HCT116 (cell line): ENCODE results near the gene CBFA2T2. TPM values are rescaled to one million over a fixed set of nuclear protein-coding genes. Genes with fewer than 3 reads are reported as not detected.

Experiments used
- ATAC-seq: fragments of 200-7000 bp; cut with Tn5 transposase; 2 replicates; pipeline ENCODE4 v1.9.1; 2020; ENCODE audit warnings: mild to moderate bottlenecking, moderate library complexity
- BruUV-seq: library from RNA; stranded (reverse); fragments of 400-500 nt; replicated peaks from 2 replicates; lab custom pipeline; 2021; lab: Mats Ljungman, UMichigan
- CTCF ChIA-PET: fragments of 300-600 bp; sonication (Branson Sonifier 250); formaldehyde crosslinking; loops from one replicate; lab custom pipeline; 2021; ENCODE audit warnings: antibody characterized with exemption; lab: Charles Lee
- POLR2A ChIA-PET: fragments of 300-600, 350-600 bp; sonication (Branson Sonifier 250); formaldehyde crosslinking; loops from one replicate; lab custom pipeline; 2021; ENCODE audit warnings: antibody characterized with exemption; lab: Charles Lee
- RAD21 ChIA-PET, 2 experiments: fragments of 300-600 bp; sonication (Branson Sonifier 250); formaldehyde crosslinking; loops; one replicate each; lab custom pipeline; 2023; ENCODE audit warnings: low total read pairs in 2 of 2; ENCODE audit not compliant: uncharacterized antibody in 2 of 2, unreplicated experiment in 2 of 2, low non-redundant PET in 1 of 2; lab: Charles Lee
- DNase-seq: peaks from one replicate; pipeline ENCODE4 v3.0.0-alpha.2; 2010; ENCODE audit warnings: low read depth, low spot score
- H2AFZ ChIP-seq: fragments of 200-600 bp; shearing (Covaris generic), sonication (generic); 2 replicates; pipeline ENCODE4 v1.6.1; 2017; ENCODE audit warnings: low read depth, mixed run types, mixed read lengths, antibody characterized with exemption, low read length; ENCODE audit not compliant: poor library complexity, severe bottlenecking
- H3K27ac ChIP-seq: 2 replicates; pipeline ENCODE4 v1.5.1; 2012; ENCODE audit warnings: low read depth, low read length
- H3K27me3 ChIP-seq: fragments of 200-600 bp; sonication (generic); 2 replicates; pipeline ENCODE4 v1.6.1; 2016; ENCODE audit warnings: mixed run types, low read length, mixed read lengths; ENCODE audit not compliant: insufficient read depth
- H3K36me3 ChIP-seq, 2 experiments: fragments of 200-500 bp in 1 of 2; fragments of 200-600 bp in 1 of 2; sonication (Bioruptor generic) in 1 of 2; sonication (generic) in 1 of 2; 2 replicates each; pipeline versions ENCODE4 v1.5.1 to v1.6.1; 2014 to 2016; ENCODE audit warnings: low read length in 2 of 2, inconsistent platforms in 1 of 2, mixed read lengths in 1 of 2, mixed run types in 1 of 2; ENCODE audit not compliant: insufficient read depth in 2 of 2, control insufficient read depth in 1 of 2
- H3K4me1 ChIP-seq, 2 experiments: fragments of 200-600 bp in 1 of 2; sonication (generic) in 1 of 2; 2 replicates each; pipeline versions ENCODE4 v1.5.1 to v1.6.1; 2012 to 2017; ENCODE audit warnings: low read length in 2 of 2, inconsistent platforms in 1 of 2, mild to moderate bottlenecking in 1 of 2, mixed read lengths in 1 of 2, mixed run types in 1 of 2, moderate library complexity in 1 of 2; ENCODE audit not compliant: insufficient read depth in 2 of 2, control insufficient read depth in 1 of 2
- H3K4me2 ChIP-seq: fragments of 200-600 bp; sonication (generic); 2 replicates; pipeline ENCODE4 v1.6.1; 2017; ENCODE audit warnings: mixed run types, low read length, mixed read lengths
- H3K4me3 ChIP-seq, 2 experiments: fragments of 200-600 bp in 1 of 2; sonication (generic) in 1 of 2; replicated peaks in 1 of 2; 2 replicates each; pipeline ENCODE4 v1.5.1; 2011 to 2016; ENCODE audit warnings: low read length in 2 of 2, control low read depth in 1 of 2, low read depth in 1 of 2, mild to moderate bottlenecking in 1 of 2, mixed read lengths in 1 of 2, mixed run types in 1 of 2
- H3K79me2 ChIP-seq: fragments of 200-600 bp; sonication (generic); 2 replicates; pipeline ENCODE4 v1.6.1; 2017; ENCODE audit warnings: mild to moderate bottlenecking, mixed run types, low read length, moderate library complexity, mixed read lengths; ENCODE audit not compliant: insufficient read depth
- H3K9ac ChIP-seq: fragments of 200-600 bp; sonication (generic); 2 replicates; pipeline ENCODE4 v1.6.1; 2016; ENCODE audit warnings: low read length, mixed read lengths
- H3K9me2 ChIP-seq: fragments of 200-600 bp; sonication (generic), shearing (Covaris generic); 2 replicates; pipeline ENCODE4 v1.6.1; 2017; ENCODE audit warnings: mixed run types, mild to moderate bottlenecking, moderate library complexity; ENCODE audit not compliant: insufficient read depth
- H3K9me3 ChIP-seq, 2 experiments: fragments of 200-500 bp in 1 of 2; fragments of 200-600 bp in 1 of 2; sonication (Bioruptor generic) in 1 of 2; sonication (generic) in 1 of 2; 2 replicates each; pipeline ENCODE4 v1.6.1; 2014 to 2017; ENCODE audit warnings: low read length in 2 of 2, mixed read lengths in 2 of 2, inconsistent platforms in 1 of 2, low read depth in 1 of 2, mild to moderate bottlenecking in 1 of 2, mixed run types in 1 of 2, moderate library complexity in 1 of 2; ENCODE audit not compliant: control insufficient read depth in 1 of 2, insufficient read depth in 1 of 2
- H4K20me1 ChIP-seq: fragments of 200-600 bp; sonication (generic), shearing (Covaris generic); 2 replicates; pipeline ENCODE4 v1.6.1; 2017; ENCODE audit warnings: mixed run types, mild to moderate bottlenecking, moderate library complexity; ENCODE audit not compliant: insufficient read depth
- CBX3 ChIP-seq: IDR thresholded peaks from 2 replicates; pipeline ENCODE4 v1.6.1; 2012; ENCODE audit warnings: low read depth
- EGR1 ChIP-seq: IDR thresholded peaks from 2 replicates; pipeline ENCODE4 v1.6.1; 2012; ENCODE audit warnings: low read depth
- ELF1 ChIP-seq: IDR thresholded peaks from 2 replicates; pipeline ENCODE4 v1.6.1; 2012; ENCODE audit warnings: low read depth, borderline replicate concordance
- EZH2 ChIP-seq: fragments of 200-600 bp; sonication (generic); IDR thresholded peaks from 2 replicates; pipeline ENCODE4 v1.6.1; 2017; ENCODE audit warnings: antibody characterized with exemption, mixed run types
- FOSL1 ChIP-seq: IDR thresholded peaks from 2 replicates; pipeline ENCODE4 v1.6.1; 2012; ENCODE audit warnings: low read depth
- JUND ChIP-seq: IDR thresholded peaks from 2 replicates; pipeline ENCODE4 v1.6.1; 2012
- POLR2AphosphoS5 ChIP-seq: IDR thresholded peaks from 2 replicates; pipeline ENCODE4 v1.6.1; 2011; ENCODE audit warnings: mild to moderate bottlenecking, low read depth, low read length, moderate library complexity
- SRF ChIP-seq: IDR thresholded peaks from 2 replicates; pipeline ENCODE4 v1.6.1; 2012; ENCODE audit warnings: low read depth
- TCF7L2 ChIP-seq: IDR thresholded peaks from 2 replicates; pipeline ENCODE4 v1.7.0; 2011; ENCODE audit warnings: borderline replicate concordance, inconsistent platforms; ENCODE audit not compliant: insufficient read depth, insufficient read length; ENCODE audit errors: extremely low read depth
- YY1 ChIP-seq: IDR thresholded peaks from 2 replicates; pipeline ENCODE4 v1.6.1; 2011; ENCODE audit warnings: low read length, low read depth, moderate library complexity, mild to moderate bottlenecking; ENCODE audit not compliant: insufficient replicate concordance; ENCODE audit errors: extremely low read depth
- ZFX ChIP-seq: fragments of 450-650 bp; IDR thresholded peaks from 2 replicates; pipeline ENCODE4 v1.6.1; 2017
- ZNF274 ChIP-seq: fragments of 200-500 bp; sonication (Bioruptor generic); IDR thresholded peaks from 2 replicates; pipeline ENCODE4 v1.6.1; 2014; ENCODE audit warnings: mild to moderate bottlenecking, low read depth, low read length, inconsistent platforms
- intact Hi-C: fragments of 100-400 bp; cut with micrococcal nuclease; formaldehyde crosslinking; loops from 2 replicates; pipeline ENCODE4 v1.10.0; 2022
- total RNA-seq: library from RNA; stranded (reverse); gene quantifications from one replicate; pipeline ENCODE4 v1.2.1, GENCODE V29; 2021; ENCODE audit not compliant: unreplicated experiment
- TF ChIP-seq, protein P1 (sequence below), 3 experiments: fragments of 200-600 bp in 1 of 3; sonication (generic) in 1 of 3; IDR thresholded peaks in 2 of 3; conservative IDR thresholded peaks in 1 of 3; 2 replicates each; pipeline ENCODE4 v1.5.1; 2012 to 2017; ENCODE audit warnings: low read depth in 2 of 3, low read length in 2 of 3, antibody characterized with exemption in 1 of 3, borderline replicate concordance in 1 of 3, control low read depth in 1 of 3, mild to moderate bottlenecking in 1 of 3, mixed read lengths in 1 of 3, mixed run types in 1 of 3, moderate library complexity in 1 of 3; ENCODE audit not compliant: insufficient read depth in 1 of 3
- TF ChIP-seq, protein P2 (sequence below): IDR thresholded peaks from 2 replicates; pipeline ENCODE4 v1.6.1; 2011; ENCODE audit warnings: mild to moderate bottlenecking, low read length, moderate library complexity; ENCODE audit not compliant: insufficient replicate concordance; ENCODE audit errors: extremely low read depth

CBFA2T2 gene
- total RNA-seq, 1 experiment from 2014 or later: 8.0 TPM

DNA sequence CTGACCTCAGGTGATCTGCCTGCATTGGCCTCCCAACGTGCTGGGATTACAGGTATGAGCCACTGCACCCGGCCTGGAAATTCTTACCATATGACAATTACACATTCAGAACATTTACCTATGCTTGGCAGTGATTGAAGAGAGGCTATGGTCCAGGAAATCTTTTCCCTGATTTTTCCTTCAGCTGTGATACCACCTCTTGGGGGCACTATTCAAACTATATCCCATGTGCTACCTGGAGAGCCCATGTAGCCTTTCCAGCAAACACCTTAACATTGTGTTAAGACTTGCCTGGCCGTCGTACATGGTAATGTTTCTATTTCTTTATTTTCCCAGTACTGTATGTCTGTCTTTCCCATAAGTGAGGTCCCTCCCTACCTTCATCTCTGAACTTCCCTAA is 110.5 kb downstream of the CBFA2T2 start:
- no peak overlapping the region for H3K9ac ChIP-seq
- no peaks in the 10 kb centered on the region for H4K20me1 ChIP-seq
- ATAC-seq: no peak
- TF ChIP-seq JUND: no peak
- TF ChIP-seq, protein P1, sequence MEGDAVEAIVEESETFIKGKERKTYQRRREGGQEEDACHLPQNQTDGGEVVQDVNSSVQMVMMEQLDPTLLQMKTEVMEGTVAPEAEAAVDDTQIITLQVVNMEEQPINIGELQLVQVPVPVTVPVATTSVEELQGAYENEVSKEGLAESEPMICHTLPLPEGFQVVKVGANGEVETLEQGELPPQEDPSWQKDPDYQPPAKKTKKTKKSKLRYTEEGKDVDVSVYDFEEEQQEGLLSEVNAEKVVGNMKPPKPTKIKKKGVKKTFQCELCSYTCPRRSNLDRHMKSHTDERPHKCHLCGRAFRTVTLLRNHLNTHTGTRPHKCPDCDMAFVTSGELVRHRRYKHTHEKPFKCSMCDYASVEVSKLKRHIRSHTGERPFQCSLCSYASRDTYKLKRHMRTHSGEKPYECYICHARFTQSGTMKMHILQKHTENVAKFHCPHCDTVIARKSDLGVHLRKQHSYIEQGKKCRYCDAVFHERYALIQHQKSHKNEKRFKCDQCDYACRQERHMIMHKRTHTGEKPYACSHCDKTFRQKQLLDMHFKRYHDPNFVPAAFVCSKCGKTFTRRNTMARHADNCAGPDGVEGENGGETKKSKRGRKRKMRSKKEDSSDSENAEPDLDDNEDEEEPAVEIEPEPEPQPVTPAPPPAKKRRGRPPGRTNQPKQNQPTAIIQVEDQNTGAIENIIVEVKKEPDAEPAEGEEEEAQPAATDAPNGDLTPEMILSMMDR (IDR thresholded peaks at IDR 0.05 in 2 of 3, conservative IDR thresholded peaks at IDR 0.05 in 1 of 3; ENCODE audit: borderline replicate concordance in 1 of 3, insufficient read depth in 1 of 3, low read depth in 2 of 3, low read length in 2 of 3): peak in 2 of 3 experiments; percentile 10 to 14; a peak in 1 of 6 replicates
- no peak for TF ChIP-seq SRF
- no peak for TF ChIP-seq ZFX
- TF ChIP-seq ELF1: no peak
- no peak for TF ChIP-seq EGR1
- no peak for TF ChIP-seq ZNF274
- POLR2A ChIA-PET: no interaction called here
- no peak overlapping the region for H3K27ac ChIP-seq
- no peak for DNase-seq
- H3K4me2 ChIP-seq: no peak overlapping the region
- no peaks in the 10 kb centered on the region for H3K9me2 ChIP-seq
- H3K79me2 ChIP-seq: no peaks in the 10 kb centered on the region
- no peak overlapping the region for H2AFZ ChIP-seq
- no peaks in the 10 kb centered on the region for H3K27me3 ChIP-seq
- H3K4me3 ChIP-seq: no peak overlapping the region
- no peaks in the 10 kb centered on the region for H3K9me3 ChIP-seq
- H3K36me3 ChIP-seq: no peaks in the 10 kb centered on the region
- CTCF ChIA-PET: no interaction called here
- intact Hi-C loops: no loop called here
- no TSS peak for BruUV-seq
- H3K4me1 ChIP-seq: no peaks in the 10 kb centered on the region
- RAD21 ChIA-PET: no interaction called here

DNA sequence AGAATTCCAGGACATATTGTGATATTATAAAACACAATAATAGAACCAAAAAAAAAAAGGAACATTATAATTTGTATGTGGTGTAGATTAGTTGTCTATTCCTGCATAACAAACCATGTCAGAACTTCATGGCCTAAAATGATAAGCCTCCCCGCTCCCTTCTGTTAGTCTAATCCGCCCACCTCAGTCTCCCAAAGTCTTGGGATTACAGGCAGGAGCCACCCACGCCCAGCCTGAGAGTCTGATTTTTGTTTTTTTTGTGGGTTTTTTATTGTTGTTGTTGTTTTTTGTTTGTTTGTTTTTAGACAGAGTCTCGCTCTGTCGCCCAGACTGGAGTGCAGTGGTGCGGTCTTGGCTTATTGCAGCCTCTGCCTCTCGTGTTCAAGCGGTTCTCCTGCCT is 111.1 kb downstream of the CBFA2T2 start:
- Histone ChIP-seq H3K4me2 (no peak overlapping the region), H3K4me3 (no peak overlapping the region), H3K9ac (no peak overlapping the region), H3K4me1 (no peaks in the 10 kb centered on the region), H3K27ac (no peak overlapping the region), H3K9me2 (no peaks in the 10 kb centered on the region), H3K27me3 (no peaks in the 10 kb centered on the region), H3K9me3 (no peaks in the 10 kb centered on the region), H3K79me2 (no peaks in the 10 kb centered on the region), H3K36me3 (no peaks in the 10 kb centered on the region), H2AFZ (no peak overlapping the region), H4K20me1 (no peaks in the 10 kb centered on the region)
- ChIA-PET CTCF (no interaction called here), RAD21 (no interaction called here), POLR2A (no interaction called here)
- ATAC-seq (no peak), DNase-seq (no peak)
- intact Hi-C loops: no loop called here
- no TSS peak for BruUV-seq
- TF ChIP-seq, protein P1 (IDR thresholded peaks at IDR 0.05 in 2 of 3, conservative IDR thresholded peaks at IDR 0.05 in 1 of 3; ENCODE audit: borderline replicate concordance in 1 of 3, insufficient read depth in 1 of 3, low read depth in 2 of 3, low read length in 2 of 3): no peak
- TF ChIP-seq POLR2AphosphoS5 (no peak), ZNF274 (no peak), YY1 (no peak), FOSL1 (no peak), TCF7L2 (no peak), CBX3 (no peak), EZH2 (no peak), ZFX (no peak), JUND (no peak)
- TF ChIP-seq, protein P2, sequence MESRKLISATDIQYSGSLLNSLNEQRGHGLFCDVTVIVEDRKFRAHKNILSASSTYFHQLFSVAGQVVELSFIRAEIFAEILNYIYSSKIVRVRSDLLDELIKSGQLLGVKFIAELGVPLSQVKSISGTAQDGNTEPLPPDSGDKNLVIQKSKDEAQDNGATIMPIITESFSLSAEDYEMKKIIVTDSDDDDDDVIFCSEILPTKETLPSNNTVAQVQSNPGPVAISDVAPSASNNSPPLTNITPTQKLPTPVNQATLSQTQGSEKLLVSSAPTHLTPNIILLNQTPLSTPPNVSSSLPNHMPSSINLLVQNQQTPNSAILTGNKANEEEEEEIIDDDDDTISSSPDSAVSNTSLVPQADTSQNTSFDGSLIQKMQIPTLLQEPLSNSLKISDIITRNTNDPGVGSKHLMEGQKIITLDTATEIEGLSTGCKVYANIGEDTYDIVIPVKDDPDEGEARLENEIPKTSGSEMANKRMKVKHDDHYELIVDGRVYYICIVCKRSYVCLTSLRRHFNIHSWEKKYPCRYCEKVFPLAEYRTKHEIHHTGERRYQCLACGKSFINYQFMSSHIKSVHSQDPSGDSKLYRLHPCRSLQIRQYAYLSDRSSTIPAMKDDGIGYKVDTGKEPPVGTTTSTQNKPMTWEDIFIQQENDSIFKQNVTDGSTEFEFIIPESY: no peak
